Activated CD8-positive, alpha-beta memory T cell treated with anti-CD3 and anti-CD28 coated beads, Interleukin-2, amount 50 U/mL, for 48 hours (primary cell): ENCODE data around the gene HGFAC.
"Not testable (repeated sequence)": the region's sequence is repeated elsewhere in the genome, so short reads cannot be mapped to it uniquely, and the experiment has no call there.

Source experiments
- DNase-seq: peaks from one replicate; pipeline ENCODE4 v3.0.0-alpha.2; 2020

HGFAC gene

GRCh38 chr4:3441501-3442459, at the start of gene HGFAC:
Gene HGFAC (plus strand): TSS chr4:3441968. CDS start chr4:3442002, 34 bp downstream.
- no peak for DNase-seq

- no peak for DNase-seq
Measured at GRCh38 chr4:3392321-3392720, 49.4 kb upstream of the HGFAC start.

GRCh38 chr4:3393171-3393570, 48.6 kb upstream of the HGFAC start:
- DNase-seq, result no peak

DNA sequence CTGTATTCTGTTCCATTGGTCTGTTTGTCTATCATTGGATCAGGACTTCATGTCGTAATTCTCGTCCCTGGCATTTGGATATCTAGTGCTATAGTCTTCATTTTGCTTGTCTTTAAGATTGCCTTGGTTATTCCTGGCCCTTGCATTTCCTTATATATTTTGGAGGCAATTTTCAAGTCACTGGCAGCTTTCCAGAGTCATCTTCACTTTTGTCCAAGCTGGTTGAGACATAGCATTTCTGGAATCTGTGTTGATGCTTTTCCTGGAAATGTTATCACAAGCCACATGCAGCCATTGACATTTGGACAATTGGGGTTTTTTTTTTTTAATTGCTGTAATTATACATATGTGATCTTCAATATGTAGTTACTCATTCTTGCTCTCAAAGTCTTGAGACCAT, 45.2 kb upstream of the HGFAC start:
- DNase-seq, result no peak

GRCh38 chr4:3397128-3397527, 44.6 kb upstream of the HGFAC start:
- no peak for DNase-seq

- DNase-seq, result no peak
Measured at GRCh38 chr4:3399277-3400194, 42.2 kb upstream of the HGFAC start.

- DNase-seq, result no peak
Measured at GRCh38 chr4:3401436-3402171, 40.2 kb upstream of the HGFAC start.

GRCh38 chr4:3402491-3403347, 39.0 kb upstream of the HGFAC start:
- DNase-seq, result no peak

- DNase-seq, result no peak
Measured at GRCh38 chr4:3403348-3403906, 38.3 kb upstream of the HGFAC start.

DNA sequence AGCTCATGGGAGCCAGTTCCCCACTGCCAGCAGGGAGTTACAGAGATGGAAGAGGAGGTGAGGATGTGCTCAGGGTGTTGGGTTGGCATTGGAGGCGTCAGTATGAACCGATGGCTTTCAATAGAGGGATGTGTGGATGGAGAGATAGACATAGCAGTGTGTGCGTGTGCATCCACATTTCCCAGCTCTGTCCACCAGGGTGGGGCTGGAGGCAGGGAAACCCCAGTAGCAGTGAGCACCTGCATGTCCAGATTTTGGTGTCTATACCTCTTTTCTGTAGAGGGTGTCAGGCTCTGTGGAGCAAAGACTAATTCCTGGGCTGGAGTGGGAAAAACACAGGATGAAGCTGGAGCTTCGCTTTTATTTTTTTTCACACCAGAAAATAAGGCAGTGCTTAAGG, 37.2 kb upstream of the HGFAC start:
- no peak for DNase-seq

GRCh38 chr4:3405176-3405575, 36.6 kb upstream of the HGFAC start:
- no peak for DNase-seq

DNA sequence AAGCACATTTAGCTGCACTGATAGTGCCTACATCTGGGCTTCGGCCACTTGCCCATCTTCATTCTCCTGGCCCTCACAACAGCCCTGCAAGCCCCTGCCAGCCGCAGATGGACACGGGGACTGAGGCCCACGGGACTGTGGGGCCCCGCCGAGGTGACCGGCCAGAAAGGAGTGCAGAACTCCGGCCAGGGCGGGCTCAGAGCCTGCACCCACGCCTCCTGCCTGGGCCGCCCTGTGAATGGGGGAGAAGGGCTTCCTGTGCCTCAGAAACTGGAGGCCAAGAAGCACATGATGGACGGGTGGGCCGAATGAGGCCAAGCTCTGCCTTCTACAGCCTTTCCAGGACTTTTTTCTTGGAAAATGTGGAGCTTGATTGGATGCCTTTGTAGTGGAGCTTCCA, 35.7 kb upstream of the HGFAC start:
- no peak for DNase-seq

DNA sequence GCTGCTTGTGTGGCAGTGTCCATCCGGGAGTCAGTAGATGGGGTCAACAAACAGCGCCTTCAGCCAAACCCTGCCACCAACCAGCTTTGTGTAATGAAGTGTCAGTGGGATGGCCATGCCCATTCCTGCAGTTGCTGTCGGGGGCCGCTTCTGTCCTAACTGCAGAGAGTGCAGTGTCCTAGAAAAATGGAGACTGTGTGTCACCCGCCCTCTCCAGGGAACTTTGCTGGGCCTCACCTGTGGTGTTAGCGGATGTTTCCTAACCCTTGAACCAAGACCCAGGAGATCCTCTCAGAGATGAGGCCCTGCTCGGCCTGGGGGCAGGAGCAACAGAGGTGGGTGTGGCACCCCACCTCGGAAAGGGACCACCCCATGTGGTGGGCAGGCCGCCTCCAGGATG, 35.3 kb upstream of the HGFAC start:
- no peak for DNase-seq

GRCh38 chr4:3407171-3407771, 34.5 kb upstream of the HGFAC start:
- DNase-seq, result no peak

DNA sequence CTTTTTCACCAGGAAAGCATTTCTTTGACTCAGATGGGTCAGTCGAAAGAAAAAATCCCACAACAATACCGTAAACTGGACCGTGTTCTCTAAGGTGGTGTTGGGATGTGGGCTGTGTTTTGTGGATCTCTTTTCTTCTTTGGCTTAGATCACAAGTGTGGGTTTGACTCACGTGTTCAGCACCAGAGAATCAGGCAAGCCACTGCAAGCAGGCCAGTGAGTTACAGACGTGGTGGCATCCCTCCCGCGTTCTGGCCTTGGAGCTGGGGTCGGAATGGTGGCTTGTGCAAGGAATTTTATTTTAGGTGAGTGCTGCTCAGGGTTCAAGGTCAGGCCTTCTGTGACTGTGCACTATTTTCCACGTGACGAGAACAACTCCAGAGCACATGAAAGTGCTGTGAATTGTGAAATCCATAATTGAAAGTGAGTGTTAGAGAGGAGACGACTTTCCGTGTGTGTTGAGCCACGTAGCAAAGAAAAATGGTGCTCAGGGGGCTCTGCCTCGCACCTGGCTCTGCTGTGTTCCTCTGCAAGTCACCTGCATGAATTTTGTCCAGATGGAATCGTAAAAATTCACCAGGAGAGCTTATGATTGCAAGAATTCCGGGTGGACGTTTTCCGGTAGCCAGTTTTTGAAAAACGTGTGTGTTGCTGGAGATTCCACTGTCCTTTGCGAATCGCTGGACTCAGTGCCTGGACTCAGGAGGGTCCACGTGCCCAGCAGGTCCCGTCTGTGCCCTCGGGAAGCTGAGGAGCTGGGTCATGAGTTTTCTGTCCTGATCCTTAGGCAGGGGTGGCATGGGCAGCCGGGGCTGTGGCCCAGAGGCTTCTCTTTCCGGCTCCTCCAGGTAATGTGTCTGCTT, 33.6 kb upstream of the HGFAC start:
- DNase-seq, result no peak

- no peak for DNase-seq
Measured at GRCh38 chr4:3408793-3409330, 32.9 kb upstream of the HGFAC start.

DNA sequence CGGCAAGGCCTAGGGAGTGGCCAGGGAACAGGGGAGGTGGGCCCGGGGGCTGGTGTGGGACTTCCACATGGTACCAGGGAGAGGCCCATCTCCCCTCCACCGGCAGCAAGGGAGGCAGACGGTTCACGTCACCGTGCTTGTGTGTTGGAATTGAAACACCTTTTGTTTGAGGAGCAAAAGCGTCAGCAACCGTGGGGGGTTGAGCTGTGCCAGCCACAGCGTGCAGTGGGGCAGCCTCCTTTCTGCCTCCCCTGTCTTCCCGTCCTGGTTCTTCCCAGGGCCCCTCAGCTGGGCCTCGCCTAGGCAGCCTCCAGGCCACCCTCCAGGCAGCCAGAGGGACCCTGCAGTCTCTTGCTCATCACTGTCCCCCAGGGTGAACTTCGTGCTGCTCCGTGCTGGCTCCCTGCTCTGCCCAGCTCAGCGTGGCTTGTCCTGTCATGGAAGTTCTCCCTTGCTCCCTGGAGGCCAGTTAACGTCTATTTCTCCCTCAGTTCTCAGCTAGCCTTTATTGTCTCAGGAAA, 32.1 kb upstream of the HGFAC start:
- no peak for DNase-seq

- no peak for DNase-seq
Measured at GRCh38 chr4:3410401-3411135, 31.2 kb upstream of the HGFAC start.

DNA sequence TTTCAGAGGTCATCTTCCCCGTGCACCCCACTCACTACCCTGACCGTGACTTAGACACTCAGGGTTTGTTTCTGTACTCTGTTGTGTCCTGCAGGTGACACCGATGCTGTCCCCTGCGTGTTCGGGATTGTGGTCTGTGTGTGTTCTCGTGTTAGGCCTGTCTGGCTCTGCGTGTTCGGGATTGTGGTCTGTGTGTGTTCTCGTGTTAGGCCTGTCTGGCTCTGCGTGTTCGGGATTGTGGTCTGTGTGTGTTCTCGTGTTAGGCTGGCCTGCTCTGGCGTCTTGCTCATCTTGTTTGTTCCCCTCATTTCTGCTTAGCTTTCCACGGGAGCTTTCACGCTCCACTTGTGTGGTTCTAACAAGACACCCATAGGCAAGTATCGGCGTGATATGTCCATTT, 30.6 kb upstream of the HGFAC start:
- not testable (repeated sequence) for DNase-seq
